RPMI8226 (cell line): ENCODE results near the gene TTC39A.

Experiments
- DNase-seq: peaks from one replicate; pipeline ENCODE4 v3.0.0-alpha.2; 2015

Gene TTC39A

DNA sequence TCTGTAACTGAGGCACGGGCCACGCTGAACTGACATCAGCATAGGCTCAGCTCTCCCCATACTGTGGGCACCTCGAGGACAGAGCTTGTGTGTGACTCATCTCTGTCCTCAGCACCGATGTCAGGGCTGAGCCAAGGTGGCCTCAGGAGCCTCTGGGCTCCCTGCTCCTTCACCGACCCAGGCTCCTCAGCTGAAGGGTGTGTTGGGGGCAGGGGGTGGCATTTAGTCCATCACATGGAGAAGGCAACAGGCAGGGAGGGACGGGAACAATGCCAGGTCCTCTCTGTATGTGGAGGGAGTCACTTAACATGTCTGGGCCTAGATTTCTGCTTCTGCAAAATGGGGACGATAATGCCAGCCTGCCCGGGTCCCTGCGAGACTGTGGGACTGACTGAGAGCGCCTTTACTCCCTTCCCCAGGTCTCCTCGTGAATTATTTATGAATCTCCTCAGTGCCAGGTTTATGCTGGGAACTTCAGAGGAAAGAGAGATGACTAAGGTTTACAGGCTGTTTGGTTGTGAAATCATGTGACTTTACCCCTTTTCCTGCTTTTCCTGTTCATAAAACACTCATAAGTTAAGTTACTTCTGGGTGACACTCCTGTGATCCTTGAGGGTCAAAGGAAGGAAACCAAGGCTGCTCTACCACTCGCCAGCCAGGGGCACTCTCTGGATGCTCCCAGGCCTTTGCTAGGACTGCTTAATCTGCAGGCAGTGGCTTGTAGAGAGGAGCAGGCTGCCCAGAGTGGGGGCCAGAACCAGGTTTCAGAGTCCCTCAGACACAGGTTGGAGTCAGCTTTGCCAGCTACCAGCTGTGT lies 16.2 kb downstream of the TTC39A start:
- DNase-seq, result no peak

GRCh38 chr1:51313268-51313852 lies 17.0 kb downstream of the TTC39A start:
- no peak for DNase-seq

DNA sequence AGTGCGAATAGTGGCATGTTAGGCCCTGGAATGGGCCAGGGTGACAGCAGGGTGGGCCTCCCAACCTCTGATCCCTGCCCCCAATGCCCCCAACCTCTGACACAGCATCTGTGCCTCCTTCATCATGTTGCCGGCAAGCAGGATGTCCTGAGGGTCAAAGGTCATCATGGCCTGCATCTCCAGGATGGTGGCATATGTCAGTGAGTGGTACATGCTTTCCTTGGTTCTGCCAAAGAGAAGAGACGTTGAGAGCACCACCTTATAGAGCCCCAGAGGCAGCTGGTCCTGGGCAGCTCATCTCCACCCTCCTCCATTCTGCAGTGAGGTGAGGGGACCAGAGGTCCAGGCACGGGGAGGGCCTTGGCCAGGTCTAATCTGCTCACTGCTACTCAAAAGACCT lies 17.6 kb downstream of the TTC39A start:
- no peak for DNase-seq

DNA sequence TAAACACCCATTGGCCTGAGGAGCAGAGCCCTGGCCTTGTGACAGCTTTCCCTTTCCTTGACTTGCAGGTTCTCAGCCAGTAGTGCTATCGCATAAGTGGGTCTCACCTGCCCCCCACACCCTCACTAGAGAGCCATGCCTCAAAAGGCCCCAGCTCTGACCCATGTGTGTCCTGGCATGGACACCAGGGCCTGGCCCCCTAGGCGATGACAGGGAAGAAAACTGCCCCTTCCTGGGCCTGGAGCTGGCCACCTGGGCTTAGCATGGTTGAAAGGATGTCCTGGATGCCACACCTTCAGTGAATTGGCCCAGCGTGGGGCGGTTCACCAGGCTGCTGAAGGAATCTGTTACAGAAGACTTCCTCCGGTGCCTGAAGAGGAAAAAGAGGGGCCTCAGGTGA lies 18.5 kb downstream of the TTC39A start:
- no peak for DNase-seq

GRCh38 chr1:51310871-51311613 lies 19.3 kb downstream of the TTC39A start:
- DNase-seq, result no peak

- no peak for DNase-seq
Measured at GRCh38 chr1:51309291-51309690, 21.1 kb downstream of the TTC39A start.

DNA sequence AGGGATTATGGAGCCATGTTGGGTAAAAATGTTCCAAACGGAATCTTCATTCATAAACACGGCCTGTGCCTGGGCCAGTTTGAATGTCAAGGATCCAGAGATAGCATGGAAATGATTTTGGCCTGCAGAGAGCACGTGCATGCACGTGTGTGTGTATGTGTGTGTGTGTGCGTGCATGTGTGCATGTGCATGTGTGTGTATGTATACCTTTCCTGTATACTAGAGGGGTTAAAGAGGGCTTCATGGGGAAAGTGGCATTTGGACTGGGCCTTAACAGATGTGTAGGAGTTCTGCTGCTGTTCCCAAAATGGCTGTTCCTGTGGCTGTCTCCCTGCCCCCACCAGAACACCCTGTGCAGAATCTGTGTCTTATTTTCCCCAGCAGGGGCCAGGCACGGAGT lies 21.7 kb downstream of the TTC39A start:
- DNase-seq, result no peak

DNA sequence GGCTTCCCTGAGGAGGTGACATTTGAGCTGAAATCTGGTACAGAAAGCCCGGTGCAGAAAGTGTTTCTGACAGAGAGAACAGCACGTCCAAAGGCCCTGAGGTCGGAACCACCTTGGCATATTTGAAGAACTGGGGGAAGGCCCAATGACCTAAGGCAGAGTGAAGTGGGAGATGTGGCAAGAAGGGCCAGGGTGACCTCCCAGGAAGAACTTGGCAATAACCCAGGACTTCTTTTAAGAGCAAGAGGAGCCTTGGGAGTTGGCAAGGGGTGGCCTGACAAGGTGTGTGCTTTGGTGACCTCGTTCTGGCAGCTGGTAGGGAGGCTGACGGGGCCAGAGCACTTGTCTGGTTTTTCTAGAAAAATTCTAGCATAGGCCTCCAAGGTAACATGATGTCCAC lies 23.4 kb downstream of the TTC39A start:
- no peak for DNase-seq

DNA sequence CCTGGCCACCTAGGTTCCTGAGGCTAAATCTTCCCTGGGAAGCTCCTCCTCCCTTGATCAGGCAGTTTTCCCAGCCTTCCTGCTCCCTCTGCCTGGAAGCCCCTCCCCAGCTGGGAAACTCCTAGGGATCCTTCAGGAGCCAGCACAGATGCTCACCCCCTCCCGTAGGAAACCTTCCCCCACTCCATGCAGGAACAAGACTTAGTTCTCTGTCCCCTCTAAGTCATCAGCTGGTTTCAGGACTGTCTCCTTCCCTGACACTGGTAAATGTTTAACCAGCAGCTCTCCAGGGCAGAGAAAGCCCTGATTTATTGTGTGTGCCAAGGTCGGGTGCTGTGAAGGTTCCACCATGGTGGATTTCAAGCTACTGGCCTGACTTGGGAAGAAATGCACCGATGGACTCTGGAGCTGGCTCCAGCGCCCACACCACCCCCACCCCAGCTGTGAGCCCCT lies 25.0 kb downstream of the TTC39A start:
- no peak for DNase-seq

GRCh38 chr1:51304360-51304759 lies 26.0 kb downstream of the TTC39A start:
- no peak for DNase-seq

- no peak for DNase-seq
Measured at GRCh38 chr1:51303751-51304251, 26.6 kb downstream of the TTC39A start.

DNA sequence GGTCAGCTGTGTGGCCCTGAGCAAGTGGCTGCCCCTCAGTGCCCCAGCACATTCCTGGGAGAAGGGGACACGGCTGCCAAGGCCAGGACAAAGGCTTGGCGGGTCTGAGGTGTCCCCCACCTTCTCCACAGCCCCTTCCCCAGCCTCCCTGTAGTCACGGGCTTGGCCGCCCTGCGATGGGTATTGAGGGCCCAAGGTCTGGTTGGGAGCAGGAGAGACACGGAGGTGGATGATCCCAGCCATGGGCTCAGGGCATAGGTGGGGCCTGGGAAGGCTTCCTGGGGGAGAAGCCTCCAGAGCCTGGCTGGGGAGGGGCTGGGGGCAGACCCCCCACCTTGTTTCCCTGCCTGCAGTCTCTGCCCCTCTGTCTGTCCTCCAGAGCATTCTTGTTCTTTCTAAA lies 27.0 kb downstream of the TTC39A start:
- DNase-seq, result no peak

- no peak for DNase-seq
Measured at GRCh38 chr1:51302746-51303145, 27.6 kb downstream of the TTC39A start.

DNA sequence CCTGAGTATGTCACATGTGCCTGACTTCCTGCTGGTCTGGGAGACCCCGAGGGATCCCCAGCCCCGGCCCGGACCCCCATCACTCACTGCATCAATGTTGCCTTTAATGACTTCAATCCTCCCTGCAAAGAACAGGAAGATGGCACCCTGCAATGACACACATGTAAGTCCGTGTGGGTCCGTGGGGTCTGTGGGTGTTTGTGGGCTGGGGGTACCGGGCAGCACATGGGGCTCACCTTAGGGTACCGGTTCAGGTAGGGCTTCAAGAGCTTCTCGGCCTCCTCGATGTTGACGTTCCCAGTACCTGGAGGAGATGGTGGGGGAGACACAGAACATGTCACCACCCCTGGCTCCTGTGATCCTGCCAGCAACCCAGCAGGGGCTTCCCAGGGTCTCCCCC lies 28.1 kb downstream of the TTC39A start:
- DNase-seq, result no peak

- DNase-seq, result no peak
Measured at GRCh38 chr1:51301844-51302162, 28.6 kb downstream of the TTC39A start.

DNA sequence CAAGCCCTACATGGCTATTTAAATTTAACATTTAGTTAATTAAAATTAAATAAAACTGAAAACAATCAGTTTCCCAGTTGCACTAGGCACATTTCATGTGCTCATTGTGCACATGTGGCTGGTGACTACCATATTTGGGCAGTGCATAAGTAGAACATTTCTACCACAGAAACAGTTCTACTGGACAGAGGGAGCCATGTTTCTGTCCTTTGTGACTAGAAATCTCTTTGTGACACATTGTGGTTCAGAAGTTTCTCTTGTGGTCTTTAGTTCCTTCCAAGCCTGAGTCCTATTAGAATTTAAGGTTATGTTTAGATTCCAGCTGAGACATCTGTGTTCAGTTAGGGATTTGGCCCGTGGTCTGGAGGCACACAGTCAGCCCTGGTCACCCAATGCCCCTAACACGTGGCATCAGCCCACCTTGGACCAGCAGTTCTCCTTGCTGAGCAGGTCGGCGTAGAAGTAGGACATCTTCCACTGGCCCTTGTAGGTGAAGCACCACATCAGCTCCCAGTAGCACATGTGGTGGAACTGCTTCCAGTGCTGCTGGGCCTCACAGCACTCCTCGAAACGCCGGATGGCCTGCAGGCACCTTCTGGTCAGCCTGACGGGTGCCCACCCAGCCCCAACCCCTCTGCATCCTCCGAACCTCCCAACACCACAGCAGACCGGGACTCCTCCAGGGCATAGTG lies 29.1 kb downstream of the TTC39A start:
- DNase-seq, result no peak

DNA sequence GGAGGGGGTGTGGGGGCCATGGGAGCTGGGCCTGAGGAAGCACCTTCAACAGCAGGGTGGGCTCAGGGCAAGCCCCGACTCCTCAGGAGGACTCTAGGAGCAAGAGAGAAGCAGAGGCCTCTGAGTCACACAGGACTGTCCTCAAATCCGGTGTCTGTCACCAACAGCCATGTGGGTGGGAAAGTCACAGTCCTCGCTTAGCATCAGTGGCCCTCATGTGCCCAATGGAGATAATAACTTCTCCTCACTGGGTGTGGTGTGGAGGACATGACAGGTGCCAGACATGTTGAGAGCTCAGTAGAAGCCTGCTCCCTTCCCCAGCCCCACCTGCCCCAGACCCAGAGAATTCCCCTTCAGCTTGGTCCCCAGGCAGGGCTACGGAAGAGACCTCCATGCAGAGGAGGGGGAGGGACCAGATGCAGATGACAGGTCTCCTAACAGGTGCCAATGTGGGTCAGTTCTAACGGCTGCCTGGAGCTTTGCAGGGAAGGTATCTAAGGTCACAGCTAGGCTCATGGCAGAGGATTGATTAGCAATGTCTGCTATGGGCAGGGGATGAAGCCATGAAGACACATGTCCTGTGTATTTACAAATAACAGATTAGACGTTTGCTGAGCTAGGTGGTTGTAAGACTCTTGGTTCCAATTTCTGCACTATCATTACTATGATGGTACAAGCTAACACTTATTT lies 30.2 kb downstream of the TTC39A start:
- no peak for DNase-seq

GRCh38 chr1:51299185-51299885 lies 31.0 kb downstream of the TTC39A start:
- DNase-seq, result no peak

GRCh38 chr1:51298322-51298705 lies 32.0 kb downstream of the TTC39A start:
- no peak for DNase-seq

- no peak for DNase-seq
Measured at GRCh38 chr1:51297401-51298321, 32.7 kb downstream of the TTC39A start.
